Measurements from ENCODE around the gene UFSP2.

The UFSP2 gene

DNA sequence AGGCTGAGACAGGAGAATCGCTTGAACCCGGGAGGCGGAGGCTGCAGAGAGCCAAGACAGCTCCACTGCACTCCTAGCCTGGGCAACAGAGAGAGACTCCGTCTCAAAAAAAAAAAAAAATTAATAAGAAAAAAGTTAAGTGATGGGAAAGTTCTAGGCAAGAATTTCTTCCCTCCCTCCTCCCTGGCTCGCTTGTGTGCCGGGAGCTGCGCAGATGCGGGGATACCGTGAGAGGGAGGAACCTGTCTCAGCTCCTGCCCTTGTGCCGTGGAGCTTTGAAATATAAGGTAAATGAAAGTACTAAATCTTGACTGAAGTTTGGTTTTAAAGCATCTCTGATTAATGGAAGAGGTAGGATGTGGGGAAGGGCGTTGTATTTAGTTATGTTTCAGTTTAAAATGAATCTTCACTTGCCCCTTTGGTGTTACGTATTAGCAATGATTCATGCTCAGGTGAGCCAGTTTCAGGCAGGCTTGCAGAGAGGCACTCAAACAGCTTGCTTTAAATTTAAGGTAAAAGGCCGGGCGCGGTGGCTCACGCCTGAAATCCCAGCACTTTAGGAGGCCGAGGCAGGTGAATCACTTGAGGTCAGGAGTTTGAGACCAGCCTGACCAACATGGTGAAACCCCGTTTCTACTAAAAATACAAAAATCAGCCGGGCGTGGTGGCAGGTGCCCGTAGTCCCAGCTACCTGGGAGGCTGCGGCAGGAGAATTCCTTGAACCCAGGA lies 1.4 kb upstream of the UFSP2 start:
- no peak for DNase-seq (ENCODE audit: low read depth)

- no peak for DNase-seq (ENCODE audit: low read depth)
Observed at GRCh38 chr4:185424905-185425646, 688 bp downstream of the UFSP2 start.

DNA sequence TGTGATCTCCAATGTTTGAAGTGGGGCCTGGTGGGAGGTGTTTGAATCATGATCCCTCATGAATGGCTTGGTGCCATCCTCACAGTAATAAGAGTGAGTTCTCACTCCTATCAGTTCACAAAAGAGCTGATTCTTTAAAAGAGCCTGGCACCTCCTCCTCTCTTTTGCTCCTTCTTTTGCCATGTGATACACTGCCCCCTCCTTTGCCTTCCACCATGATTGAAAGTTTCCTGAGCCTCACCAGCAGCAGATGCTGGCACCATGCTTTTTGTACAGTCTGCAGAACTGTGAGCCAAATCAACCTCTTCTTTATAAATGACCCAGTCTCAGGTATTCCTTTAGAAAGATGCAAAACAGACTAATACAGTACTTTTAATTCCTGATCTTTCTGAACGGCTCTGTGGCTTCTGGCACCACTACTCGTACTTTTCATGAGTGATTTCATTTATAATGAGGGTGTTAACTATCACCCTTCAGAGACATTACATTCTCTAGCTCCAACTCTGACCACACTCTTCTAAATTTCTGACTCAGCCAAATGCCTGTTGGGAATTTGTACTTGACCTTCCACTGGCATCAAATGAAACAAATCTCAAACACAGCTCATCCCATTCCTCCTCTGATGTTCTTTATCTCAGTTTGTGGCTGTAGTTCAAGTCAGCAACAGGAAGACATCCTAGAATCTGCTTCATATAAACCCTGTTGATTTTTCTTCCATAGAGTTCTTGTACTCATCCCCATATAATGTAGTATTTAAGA lies 4.2 kb downstream of the UFSP2 start:
- DNase-seq (ENCODE audit: low read depth): no peak

DNA sequence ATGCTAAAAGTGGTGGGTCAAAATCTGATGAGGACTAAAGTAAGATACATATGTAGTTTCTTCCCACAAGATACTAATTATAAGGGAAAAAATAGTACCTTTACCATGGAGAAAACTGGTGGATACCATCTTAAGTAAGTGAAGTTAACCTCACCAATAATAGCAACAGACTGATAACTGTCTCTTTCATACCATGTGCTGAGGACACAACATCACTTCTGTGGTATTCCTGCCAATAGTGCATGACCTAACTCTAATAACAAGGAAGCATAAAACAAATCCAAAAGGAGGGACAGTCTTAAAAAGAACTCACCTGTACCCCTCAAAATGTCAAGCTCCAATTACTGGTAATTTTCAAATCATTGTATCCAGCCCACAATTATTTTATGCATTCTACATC lies 8.8 kb downstream of the UFSP2 start:
- DNase-seq (ENCODE audit: low read depth): no peak

DNA sequence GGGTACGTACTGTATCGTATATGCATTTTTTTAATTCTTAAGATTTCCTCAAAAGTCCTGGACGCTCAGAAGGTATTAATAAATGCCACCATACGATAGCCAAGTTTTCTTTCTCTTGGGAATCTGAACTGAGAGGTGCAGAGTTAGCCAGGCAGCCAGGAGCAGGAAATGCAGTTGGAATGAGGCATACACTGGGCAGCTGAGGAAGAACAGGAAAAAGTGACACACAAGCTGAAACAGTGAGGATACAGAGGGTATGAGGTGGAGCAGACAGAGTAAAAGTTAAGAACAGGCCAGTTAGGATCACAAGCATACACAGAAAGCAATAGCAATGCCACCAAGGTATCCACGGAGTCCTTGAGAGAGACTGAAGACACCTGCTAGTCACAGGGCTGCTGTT lies 13.4 kb downstream of the UFSP2 start:
- DNase-seq (ENCODE audit: low read depth): no peak

- no peak for DNase-seq (ENCODE audit: low read depth)
Observed at GRCh38 chr4:185411849-185412248, 13.9 kb downstream of the UFSP2 start.

GRCh38 chr4:185408432-185408831 lies 17.3 kb downstream of the UFSP2 start:
- no peak for DNase-seq (ENCODE audit: low read depth)

GRCh38 chr4:185405296-185405999 lies 20.3 kb downstream of the UFSP2 start:
- no peak for DNase-seq (ENCODE audit: low read depth)

DNA sequence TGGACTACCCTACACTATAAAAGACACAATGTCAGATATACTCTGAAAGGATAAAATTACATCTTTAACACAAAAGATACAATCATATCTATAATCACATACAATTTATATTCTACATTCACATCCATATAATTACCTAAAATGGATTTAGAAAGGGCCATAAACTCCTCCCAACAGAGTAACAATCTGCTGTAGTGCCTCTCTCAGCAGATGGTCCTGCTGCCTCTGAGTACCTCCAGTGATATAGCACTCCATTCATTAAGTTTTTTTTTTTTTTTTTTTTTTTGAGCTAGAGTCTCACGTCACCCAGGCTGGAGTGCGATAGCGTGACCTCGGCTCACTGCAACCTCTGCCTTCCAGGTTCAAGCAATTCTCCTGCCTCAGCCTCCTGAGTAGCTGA lies 21.7 kb downstream of the UFSP2 start:
- no peak for DNase-seq (ENCODE audit: low read depth)

DNA sequence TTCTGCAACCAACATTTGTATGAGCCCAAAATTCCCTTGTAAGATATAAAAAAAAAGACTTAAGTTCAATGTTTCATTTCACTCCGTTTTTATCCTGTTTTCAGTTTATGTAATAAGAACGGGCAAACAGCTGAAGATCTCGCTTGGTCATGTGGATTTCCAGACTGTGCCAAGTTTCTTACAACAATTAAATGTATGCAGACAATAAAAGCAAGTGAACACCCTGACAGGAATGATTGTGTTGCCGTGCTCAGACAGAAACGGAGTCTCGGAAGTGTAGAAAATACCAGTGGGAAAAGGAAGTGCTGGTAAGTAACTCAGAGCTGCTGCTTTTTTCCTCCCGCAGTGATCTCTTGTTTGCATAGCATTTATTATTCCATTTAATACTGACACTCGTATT lies 26.3 kb downstream of the UFSP2 start:
- no peak for DNase-seq (ENCODE audit: low read depth)

- no peak for DNase-seq (ENCODE audit: low read depth)
Observed at GRCh38 chr4:185398618-185399017, 27.1 kb downstream of the UFSP2 start.

DNA sequence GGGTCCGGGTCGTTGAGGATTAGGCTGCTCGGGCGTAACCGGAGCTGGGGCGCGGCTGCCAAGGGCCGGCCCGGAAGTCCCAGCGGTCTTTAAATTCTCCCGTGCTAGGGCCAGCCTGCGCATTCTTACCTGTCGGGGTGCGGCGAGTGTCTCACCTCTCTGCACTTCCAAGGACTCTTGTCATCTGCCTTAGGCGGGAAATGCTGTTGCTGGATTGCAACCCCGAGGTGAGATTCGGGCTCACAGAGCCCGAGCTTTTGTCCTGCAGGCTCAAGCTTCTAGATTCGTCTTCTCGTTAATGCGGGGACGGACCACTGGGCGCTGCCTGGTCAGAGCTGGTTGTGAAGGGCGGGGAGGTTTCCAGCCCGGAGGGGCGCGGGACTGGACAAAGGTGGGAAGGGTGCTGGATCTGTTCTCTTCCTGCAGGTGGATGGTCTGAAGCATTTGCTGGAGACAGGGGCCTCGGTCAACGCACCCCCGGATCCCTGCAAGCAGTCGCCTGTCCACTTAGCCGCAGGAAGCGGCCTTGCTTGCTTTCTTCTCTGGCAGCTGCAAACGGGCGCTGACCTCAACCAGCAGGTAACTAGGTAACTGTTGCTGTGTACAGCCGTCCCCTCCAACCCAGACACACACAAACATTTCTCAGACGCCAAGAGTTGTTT lies 28.9 kb downstream of the UFSP2 start, which contains the start of gene ANKRD37:
Gene ANKRD37, plus strand, starts transcription at position 118 of the 662 bp plus-strand sequence. Its CDS starts 83 bp downstream, at position 201.
- no peak for DNase-seq (ENCODE audit: low read depth)

DNA sequence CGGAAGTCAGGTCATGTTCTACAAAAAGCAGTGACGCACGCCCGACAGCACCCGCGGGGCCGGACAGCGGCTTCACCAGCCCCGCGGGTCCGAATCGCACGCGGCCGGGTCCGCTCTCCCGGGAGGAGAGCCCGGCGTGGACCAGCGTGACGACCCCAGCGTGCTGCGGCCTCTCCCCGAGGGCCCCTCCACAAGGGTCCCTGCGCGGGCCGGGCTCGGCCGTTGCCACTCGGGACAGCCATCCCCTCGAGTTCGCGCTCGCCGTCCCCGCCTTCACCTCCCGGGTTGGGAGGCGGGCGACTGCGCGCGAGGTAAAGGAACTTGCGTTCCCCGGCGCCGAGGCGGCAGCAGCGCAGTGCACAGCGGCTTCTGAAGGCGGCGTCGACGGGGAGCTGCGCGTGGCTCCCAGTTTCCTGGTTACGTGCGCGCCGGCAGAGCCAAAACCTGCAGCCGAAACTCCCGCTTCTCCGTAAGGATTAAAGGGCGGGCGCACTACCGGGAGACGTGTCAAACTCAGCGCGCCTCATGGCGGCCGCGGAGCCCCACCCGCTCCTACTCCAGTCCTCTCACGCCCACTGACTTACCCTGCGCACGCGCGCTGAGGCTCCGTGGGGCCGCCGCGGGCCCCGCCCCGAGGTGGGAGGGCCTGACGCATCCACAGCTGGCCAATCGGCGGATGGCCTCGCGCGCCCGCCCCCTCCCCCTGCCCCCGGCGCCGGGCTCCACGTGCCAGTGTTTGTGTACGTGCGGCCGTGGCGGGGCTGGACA lies 29.6 kb downstream of the UFSP2 start:
- DNase-seq (ENCODE audit: low read depth): peak; percentile 88

DNA sequence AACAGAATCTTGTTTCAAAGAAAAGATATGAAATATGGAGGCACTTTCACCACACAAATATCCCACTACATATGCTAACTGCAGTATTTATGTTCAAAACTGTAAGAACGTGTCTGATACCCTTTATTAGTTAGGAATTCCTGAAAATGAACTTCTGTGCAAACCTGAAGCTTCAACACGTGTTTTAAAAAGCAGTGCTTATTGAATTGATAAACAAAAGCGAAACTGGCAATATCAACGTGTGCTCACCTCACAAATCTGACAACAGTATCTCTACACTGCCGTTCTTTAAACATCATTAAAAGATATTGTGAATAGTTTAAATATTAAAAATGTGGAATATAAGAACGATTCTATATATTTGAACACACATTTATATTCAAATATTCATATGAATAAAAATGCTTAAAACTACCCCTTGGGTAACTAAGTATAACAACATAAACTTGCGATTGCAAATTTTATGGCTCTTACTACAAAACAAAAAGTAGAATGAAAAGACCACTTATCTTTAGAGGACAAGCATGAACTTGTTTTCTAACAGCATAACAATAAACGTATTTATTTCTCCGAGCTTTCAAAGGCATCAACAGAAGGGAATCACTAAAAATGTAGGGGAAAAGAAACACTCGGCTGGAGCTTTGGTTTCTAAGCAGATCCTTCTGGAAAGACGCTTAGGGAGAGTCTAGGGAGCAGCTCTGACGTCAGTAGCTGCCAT lies 30.4 kb downstream of the UFSP2 start, which contains the start of gene LRP2BP:
Gene LRP2BP, minus strand, starts transcription at position 687 of the 718 bp plus-strand sequence. CDS start 17,738 bp downstream, outside the sequence.
- no peak for DNase-seq (ENCODE audit: low read depth)

DNA sequence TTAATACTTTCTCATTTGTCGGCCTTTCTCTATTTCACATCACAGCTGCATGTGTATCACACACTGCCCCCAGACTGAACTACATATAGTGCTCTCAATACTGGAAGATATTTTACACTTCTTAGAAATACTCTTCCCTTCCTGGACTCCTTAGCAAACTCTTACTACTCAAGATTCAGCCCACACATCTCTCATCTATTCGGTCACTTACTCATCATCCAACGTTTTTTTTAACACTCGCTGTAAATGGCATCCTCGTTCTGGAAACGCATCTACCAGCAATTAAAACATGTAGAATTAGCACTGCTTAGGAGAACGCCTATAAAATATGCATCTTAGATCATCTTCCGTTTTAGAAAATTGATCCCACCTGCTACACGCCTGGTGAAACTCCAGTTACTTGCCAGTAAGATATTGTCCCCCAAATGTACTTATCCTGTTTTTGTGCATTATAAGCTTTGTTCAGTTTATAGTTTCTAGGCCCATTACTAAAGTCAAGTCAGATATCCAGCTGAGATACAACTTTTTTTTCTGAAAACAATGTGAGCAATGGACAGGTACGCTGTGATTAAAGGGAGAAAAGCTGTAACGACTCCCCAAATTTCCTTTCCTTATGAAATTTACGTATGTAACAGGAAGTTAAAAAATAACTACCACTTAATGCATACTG lies 31.1 kb downstream of the UFSP2 start:
- DNase-seq (ENCODE audit: low read depth): no peak

- DNase-seq (ENCODE audit: low read depth): no peak
Observed at GRCh38 chr4:185392156-185392555, 33.6 kb downstream of the UFSP2 start.

GRCh38 chr4:185390941-185391340 lies 34.8 kb downstream of the UFSP2 start:
- DNase-seq (ENCODE audit: low read depth): no peak

- DNase-seq (ENCODE audit: low read depth): no peak
Observed at GRCh38 chr4:185387957-185388356, 37.8 kb downstream of the UFSP2 start.

DNA sequence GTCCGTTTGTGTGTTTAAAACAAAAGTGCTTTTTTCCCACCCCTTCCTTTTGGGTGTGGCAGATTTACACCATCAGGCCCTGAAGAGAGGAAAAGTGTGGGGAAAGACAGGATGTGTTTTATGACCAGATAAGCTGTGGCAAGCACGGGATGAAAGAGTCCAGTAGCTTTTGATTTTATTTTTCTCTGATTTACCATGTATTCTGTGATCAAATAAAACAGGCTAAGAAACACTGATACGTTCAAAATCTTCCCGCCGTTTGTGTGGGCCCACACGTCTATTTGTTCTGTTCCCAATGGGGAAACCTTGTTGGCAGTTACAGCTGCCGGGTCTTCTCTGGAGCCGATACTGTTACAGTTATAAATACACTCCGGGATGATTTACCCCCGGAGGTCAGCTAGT lies 40.8 kb downstream of the UFSP2 start:
- DNase-seq (ENCODE audit: low read depth): no peak

All from stimulated activated CD8-positive, alpha-beta memory T cell treated with anti-CD3 and anti-CD28 coated beads, Interleukin-15, amount 100 ng/mL, for 1 hour (primary cell).